GM18868 (cell line): Measurements from ENCODE around the gene SP2.

Experiments
- ATAC-seq: cut with Tn5 transposase; IDR thresholded peaks from one replicate; pipeline ENCODE4 v1.9.1; 2021; ENCODE audit warnings: mild to moderate bottlenecking, moderate library complexity; ENCODE audit not compliant: unreplicated experiment

The SP2 gene

DNA sequence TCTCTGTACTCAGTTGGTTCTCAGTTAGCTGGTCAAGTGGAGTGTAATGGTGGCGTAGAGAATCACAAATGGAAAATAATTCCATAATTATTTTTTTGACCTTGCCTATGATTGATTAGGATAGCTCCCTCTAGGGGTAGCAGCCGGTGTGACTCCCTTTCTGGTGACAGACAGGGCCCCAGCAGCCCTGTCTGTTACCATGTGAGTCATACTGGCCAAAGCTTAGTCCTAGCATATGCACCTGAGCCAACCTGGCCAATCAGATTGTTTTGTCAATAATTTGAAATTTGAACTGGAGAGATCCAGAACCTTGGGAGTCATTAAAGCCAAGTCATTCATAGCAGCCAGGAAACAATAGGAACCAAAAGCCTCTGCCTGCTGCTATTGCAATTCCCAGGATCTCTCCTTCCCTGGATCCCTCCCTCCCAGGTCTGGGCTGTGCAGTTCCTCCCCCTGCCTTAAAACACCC lies 50.9 kb downstream of the SP2 start:
- ATAC-seq: peak; percentile 73

DNA sequence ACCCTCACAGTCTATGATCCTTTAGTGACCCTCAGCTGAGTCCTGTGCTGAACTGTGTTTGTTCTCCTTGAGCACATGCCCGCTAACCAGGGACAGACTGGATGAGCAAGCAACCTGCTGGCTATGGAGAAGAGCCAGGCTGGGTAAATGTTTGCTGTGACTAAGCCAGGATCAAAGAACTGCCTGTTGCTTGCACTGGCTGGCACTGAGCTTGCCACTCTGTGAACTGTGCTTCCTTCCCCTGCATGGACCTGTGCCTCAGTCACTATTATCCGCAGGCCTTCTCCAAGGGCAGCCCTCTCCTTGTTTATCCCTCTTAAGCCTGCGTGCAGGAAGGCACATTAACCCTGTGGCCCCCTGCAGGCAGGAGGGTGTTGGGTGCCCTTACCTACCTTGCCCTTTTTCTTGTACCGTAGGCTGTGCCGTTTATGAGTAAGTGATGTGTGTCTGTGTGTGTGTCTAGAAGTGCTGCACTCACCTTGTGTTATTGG lies 52.7 kb downstream of the SP2 start:
- ATAC-seq: no peak

DNA sequence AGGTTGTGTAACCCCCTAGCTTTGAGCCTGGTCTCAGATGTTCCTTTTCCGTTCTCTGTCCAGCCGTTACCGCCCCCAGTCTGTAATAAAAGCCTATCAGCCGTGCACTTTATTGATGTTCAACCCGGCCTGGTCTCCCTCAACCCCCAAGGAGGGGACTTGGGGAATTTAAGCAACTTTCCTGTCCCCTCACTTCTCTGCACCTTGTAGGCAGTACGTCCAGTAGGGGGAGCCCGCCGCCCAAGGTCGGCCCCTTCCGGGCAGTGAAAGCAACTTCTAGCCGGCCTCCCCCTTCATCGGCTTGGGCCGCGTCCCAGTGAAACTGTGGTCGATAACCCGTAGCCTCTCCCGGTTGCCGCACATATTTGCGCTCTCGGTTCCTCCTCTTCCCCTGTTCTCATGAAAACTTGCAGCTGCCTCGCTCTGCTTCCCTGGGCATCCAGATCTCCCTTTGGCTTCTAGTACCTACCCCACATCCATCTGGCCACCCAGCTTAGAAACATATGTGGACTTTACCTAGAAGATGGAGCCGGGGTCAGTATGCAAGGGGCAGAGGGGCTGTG lies 53.2 kb downstream of the SP2 start:
- peak; percentile 53 for ATAC-seq

DNA sequence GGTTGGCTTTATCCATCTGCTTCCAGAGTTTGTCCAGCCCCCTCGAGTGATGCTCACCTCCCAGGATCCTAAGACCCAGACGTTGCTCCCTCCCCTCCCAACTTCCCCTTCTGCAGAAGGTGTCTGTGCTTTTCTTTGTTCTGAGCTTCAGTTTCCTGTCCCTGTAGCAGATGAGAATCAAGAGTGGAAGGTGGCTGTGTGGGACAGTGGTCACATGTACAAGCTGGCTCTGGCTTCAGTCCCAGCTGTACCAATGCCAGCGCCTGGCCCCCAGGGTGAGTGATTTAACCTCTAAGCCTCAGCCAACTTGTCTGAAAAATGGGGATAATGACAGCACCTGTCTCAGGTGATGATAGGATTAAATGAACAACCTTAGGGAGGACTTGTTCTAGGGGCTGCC lies 53.9 kb downstream of the SP2 start:
- peak; percentile 14 for ATAC-seq

DNA sequence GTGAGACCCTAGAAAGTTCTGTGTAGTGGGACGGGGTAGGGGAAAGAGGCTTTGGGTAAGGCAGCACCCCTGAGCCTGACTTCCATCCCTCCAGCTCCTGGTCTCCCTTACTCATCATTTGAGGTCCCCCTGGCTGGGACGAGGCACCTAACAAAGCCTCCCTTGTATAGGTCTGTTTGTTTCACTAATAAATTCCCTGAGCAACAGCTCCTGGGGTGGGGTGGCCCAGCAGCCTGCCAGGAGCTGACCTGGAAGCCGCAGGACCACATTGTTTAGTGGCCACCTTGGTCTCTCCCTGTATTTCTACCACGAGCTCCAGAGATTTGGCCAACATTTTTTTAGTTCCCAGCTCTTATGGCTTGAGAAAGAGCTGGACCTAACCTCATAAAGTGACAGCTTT lies 54.4 kb downstream of the SP2 start:
- ATAC-seq: no peak

DNA sequence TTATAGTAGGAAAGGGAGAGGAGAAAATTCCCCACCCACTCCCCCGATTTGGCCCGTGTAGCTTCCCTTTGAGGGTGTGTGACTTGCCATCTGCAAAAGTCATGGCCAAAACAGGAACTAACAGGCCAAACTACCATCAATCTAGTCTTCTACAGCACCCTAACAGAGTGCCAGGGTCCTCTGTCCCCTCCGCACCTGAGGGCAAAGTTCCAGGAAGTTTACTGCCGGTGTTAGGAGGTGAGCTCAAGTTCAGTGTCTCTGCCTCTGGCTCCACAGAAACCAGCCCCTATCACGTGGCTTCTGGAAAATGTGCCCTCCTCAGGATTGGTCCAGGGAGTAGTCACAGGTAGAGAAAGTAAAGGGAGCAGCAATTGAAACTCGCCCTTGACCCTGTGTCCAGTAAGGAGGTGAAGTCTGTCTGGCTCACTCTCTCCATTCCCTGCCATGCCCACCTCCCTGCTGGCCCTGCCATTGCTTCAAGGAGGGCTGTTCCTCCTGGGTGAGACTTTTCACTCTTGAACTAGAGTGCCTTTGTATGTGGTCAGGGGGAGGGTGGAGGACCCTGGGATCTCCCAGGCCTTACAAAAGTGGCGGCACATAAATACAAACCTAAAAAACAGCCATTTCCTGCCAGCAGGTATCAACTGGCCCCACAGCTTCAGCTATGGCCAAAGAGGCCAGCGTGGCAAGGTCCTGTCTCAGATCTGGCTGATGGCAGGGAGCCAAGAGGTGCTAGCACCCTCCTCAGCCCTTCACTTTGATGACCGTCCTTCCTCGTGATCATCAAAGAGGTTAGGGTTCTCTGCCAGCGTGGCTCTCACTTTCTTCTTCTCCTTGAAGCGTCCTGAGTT lies 56.4 kb downstream of the SP2 start:
- no peak for ATAC-seq

DNA sequence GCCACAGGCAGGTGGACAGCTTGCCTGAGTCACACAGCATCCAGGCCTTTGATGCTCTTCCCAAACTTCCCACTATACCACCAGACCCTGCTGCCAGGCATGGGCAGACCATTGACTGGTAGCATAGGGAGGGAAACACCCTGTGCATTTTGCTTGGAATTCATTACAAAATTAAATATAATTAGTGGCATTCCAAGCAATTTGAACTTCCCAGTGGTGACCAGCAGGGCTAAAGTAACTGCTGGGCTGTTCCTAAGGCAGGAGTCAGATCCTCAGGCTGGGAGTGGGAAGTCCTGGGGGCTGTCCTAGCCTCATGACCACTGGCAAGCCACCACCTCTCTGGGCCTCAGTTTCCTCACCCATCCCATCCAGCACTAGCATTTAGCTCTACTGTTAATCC lies 57.9 kb downstream of the SP2 start:
- no peak for ATAC-seq

DNA sequence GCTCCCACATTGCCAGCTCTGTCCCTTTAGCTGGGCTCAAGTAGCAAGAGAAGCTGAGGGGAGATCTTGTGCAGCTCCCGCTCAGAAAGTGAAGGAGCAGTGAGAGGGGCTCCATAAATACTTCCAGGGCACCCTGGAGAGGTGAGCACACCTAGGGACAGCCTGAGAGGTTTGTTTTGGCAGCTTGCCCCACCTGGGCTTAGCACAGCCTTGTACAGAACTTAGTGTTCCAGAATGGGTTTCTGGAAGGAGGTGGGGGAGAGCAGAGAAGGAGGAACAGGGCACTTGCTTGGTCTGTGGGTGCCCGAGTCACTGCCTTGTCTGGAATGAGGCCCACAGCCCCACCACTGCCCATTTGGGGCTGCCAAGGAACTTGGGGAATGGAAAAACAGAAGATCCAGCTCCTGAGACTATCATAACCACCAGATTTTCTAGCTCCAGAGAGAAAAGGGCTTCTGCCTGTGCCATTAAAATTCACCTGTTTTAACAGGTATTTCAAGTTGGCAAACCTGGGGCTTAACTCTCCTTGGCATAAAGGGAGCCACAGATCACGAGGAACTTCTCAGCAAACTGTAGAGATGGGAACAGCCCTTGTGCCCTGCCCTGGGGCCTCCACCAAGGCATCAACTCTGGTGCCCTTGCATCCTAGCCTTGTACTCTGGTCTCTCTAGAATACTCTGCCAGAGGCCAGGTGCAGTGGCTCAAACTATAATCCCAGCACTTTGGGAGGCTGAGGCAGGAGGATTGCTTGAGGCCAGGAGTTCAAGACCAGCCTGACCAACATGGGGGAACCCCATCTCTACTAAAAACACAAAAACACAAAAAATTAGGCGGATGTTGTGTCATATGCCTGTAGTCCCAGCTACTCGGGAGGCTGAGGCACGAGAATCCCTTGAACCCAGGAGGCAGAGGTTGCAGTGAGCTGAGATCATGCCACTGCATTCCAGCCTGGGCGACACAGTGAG lies 59.7 kb downstream of the SP2 start:
- no peak for ATAC-seq

DNA sequence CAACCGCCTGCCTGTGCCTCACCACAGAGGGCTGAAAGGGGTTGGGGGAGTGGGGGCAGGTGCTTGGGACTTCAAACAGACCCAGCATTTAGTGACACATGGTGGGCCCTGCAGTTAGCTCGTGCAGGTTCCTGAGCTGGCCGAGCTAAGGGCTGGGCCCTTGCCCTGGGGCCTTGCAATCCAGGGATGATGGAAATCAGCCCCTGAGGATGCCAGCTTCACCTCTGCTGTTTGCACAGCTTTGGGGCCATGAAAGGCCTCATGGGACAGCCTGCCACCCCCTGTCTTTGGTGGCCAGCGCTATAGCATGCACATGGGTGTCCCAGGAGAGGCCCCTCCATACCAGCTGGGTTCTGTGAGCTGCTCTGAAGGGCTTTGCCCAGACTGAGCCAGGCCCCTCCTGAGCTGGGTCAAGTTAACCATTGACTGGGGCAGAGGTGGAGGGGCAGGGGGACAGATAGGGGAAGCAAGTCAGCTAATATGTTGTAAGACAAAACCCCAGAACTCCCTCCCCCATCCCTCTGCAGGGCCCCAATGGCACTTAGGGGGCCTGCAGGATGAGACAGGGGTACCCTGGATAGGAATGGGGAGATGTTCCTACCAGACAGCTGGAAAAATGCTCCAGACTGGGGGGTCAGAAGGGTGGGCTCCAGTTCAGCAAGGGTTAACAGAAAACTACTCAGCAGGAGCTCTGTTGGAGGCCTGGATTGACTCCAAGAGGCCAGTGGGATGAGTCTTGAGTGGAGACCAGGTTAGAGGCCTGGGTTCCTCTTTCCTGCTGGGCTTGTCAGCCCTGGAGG lies 61.0 kb downstream of the SP2 start:
- ATAC-seq: no peak

DNA sequence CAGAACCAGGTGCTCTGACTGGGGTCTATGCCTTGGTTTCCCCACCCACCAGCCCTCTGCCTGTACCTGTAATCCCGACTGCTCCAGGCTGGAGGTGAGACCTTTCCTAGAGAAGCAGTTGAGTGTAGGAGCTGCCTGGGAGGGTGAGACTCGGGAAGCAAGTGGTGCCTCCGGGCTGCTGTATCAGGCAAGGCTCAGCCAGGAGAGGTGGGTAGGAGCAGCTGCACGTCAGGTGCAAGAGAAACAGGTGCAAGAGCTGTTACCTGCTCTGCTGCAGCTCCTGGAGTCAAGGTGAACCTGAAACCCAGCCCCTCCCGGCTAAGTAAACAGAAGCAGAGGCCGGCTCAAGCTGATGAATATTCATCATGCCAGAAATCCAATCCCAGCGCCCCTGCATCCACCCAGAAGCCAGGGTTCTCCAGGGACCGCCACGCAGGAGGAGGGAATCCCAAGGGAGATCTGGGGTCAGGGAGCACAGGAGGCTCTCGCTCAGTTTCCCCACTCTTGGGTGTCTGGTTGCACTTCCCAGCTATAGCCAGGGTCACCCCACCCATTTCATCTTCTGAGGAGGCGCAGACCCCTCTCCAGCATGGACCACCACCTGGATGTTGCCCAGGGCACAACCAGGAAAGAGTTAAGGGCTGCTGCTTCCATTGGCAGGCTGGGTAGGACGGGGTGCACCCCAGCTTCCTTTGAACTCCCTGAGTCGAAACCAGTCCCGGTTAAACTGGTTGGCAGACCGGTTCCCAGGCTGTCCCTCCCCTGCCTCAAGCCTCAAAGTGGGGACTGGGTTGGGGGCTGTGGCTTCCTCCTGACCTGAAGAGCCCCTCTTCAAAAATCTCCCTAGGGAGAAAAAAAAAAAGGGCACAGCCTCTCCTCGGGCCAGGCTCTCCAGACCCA lies 61.8 kb downstream of the SP2 start, which contains the start of gene PRR15L:
TSS of gene PRR15L (minus strand) at position 293 of the 900 bp plus-strand sequence. CDS start 4,649 bp downstream, outside the sequence.
- ATAC-seq: no peak

DNA sequence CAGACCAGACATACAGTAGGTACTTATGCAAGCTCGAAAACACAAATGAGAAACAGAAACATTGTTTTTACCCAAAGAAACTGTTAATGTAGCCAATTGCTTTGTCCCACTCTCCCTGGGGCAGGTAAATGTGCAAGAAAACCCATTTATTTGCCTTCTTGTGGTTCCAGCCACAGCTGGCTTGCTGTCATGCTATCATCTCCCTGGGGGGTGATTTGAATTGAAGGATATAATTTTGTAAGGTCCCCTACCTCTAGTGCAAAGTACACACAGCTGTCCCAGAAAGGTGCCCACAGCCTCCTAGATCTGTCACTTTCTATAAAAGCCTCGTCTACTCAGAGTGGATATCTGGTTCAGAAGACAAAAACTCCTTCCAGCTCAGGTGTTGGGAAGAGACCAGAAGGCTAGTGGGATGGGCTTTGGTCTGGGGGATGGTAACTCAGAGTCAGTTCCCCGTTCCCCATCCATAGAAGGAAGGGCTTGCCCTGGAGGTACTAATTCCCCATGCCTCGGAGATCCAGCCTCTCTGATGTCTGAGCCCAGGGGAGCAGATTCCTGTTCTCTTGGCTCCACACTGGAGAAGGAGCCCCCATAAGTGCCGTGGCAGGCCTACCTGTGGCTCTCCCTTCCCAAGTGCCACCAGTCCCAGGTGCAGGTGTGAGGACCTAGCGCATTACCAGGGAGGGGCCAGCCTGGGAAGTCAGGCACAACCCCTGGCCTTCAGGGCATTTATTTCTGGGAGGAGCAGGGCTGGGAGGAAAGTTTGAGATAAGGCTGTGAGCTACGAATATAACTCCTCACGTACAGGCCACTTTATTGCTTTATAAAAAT lies 64.0 kb downstream of the SP2 start:
- no peak for ATAC-seq

DNA sequence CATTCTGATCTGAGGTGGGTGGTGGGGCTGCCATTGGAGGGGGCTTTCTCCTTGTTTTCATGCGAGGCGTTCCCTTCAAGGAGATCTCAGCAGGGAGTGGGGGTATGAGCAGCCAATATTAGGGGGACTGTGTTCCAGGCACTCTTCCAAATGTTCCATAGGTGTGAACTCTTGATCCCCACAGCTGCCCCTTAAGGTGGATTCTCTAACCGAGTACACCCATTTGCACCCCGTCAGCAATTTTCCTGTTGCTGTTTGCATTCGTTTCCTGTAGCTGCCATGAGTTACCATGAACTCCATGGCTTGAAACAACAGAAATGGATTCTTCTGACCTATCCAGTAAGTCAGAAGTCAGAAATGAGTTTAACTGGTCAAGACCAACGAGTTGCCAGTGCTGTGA lies 65.4 kb downstream of the SP2 start:
- ATAC-seq: no peak

DNA sequence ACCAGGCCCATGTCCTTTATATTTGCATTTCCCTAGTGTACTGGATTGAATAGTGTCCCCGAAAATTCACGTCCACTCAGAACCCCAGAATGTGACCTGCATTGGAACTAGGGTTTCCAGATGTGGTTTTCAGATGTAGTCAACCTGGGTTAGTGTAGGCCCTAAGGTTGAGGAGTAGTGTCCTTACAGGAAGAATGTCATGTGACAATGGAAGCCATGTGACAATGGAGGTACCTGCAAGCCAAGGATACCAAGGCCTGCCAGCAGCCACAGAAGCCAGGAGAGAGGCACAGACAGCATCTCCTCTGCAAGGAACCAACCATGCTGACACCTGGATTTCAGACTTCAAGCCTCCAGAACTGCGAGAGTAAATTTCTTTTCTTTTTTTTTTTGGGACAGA lies 66.9 kb downstream of the SP2 start:
- ATAC-seq: no peak

DNA sequence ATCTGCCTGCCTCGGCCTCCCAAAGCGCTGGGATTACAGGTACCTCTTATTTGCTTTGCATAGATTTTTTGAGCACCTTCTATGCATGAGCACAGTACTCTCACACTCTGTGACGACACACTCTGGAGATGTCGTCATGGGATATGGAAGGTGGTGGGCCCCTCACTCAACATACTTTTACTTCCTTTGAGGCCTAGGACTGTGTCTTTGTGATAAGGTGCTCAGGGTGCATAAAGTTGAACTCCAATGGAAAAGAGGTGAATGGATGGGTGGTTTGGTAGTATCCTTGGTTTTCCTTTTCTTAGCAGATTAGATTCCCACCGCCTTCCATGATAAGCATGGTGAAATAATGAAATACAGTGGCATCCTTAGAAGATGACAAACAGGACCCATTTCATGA lies 68.8 kb downstream of the SP2 start:
- no peak for ATAC-seq

DNA sequence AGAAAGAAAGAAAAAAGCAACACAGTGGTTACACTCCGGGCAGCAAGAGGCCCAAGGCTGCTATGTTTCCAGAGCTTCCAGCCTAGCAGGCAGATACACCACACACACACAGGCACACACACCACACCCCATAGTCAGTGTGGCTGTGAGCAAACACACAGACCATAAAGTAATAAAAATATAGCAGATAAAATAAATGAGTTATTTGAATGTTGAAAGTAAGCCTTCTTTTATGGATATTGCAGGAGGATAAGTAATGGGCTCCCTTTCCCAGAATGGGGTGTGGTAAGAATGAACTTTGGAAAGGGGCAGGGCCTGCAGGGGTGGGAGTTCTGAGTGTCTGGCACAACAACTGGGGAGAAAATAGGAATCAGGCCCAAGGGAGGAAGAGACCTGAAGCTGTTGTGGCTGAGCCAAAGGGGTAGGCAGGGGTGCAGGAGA lies 70.1 kb downstream of the SP2 start:
- no peak for ATAC-seq

DNA sequence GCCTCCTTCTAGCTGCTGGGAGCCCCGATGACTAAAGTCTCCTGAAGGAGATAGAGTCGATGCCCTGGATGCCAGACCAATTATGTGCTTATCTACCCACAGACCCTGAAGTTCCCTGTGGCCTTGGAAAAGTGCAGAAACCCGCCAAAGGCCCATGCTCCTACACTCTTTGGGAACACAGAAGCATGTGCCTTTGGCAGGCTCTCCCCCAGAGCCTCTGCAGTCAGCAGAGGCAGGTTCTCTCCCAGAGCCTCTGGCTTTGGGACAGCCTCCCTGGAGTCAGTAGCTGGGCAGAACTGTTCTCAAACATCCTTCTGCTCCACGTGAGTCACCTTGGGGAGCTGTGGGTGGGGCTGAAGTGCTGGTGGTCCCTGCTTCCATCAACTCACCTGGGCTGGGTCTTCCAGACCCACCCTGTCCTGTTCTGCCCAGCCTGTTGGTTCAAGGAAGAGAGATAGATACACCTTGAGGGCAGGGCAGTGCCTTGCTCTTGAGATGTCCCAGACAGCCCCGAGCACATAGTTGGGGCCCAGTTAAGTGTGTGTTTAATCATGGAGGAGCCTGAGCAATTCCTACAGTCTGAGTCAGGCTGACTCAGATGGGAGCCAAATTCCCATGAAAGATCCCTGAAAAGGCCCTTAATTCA lies 71.7 kb downstream of the SP2 start:
- no peak for ATAC-seq

DNA sequence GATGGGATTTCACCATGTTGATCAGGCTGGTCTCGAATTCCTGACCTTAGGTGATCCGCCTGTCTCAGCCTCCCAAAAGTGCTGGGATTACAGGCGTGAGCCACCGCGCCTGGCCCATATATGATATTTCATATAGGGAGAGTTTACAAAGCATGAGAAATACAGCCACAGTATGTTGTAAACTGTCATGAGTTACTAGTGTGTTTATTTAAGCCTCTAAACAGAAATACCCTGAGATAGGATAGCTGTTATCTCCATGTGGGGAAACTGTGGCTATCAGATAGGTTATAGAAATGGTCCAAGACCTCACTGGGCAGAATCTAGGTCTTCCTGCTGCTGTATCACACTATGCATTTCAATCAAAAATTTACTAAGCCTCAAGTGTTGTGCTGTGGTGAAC lies 72.8 kb downstream of the SP2 start:
- ATAC-seq: no peak
